Head of caudate nucleus (tissue), 42 donors: Measurements from ENCODE around the gene TMEM179.
"Not testable (repeated sequence)": the region's sequence is repeated elsewhere in the genome, so short reads cannot be mapped to it uniquely, and the experiment has no call there.

ENCODE experiments used
- DNase-seq, 42 donors: peaks; one replicate each; pipeline versions ENCODE4 v3.0.0 to v3.0.0-alpha.2; 2020 to 2021; ENCODE audit warnings: mixed read lengths in 7 of 42
- intact Hi-C: fragments of 100-400 bp; cut with DNase I; formaldehyde crosslinking; loops from one replicate; pipeline ENCODE4 v1.15.0; 2022

The TMEM179 gene

GRCh38 chr14:104591506-104592291 is 12.9 kb downstream of the TMEM179 start:
- intact Hi-C loops, result no loop called here
- DNase-seq, result no peak

GRCh38 chr14:104591031-104591430 is 13.5 kb downstream of the TMEM179 start:
- DNase-seq, result no peak
- intact Hi-C loops, result no loop called here

GRCh38 chr14:104590240-104590965 is 14.2 kb downstream of the TMEM179 start:
- intact Hi-C loops, result no loop called here
- no peak for DNase-seq

GRCh38 chr14:104589338-104590195 is 15.0 kb downstream of the TMEM179 start:
- no peak for DNase-seq
- intact Hi-C loops, result no loop called here

- intact Hi-C loops, result no loop called here
- peak in 17 of 42 donors; percentile 22 to 71 (median 38) for DNase-seq
Observed at GRCh38 chr14:104588066-104588857, 16.3 kb downstream of the TMEM179 start.

- intact Hi-C loops, result no loop called here
- DNase-seq, result no peak
Observed at GRCh38 chr14:104587641-104588040, 16.9 kb downstream of the TMEM179 start.

GRCh38 chr14:104586832-104587620 is 17.5 kb downstream of the TMEM179 start:
- DNase-seq, result peak in 30 of 42 donors; percentile 20 to 77 (median 50)
- intact Hi-C loops, result no loop called here

- intact Hi-C loops, result no loop called here
- no peak for DNase-seq
Observed at GRCh38 chr14:104585966-104586697, 18.4 kb downstream of the TMEM179 start.

- DNase-seq, result no peak
- intact Hi-C loops, result no loop called here
Observed at GRCh38 chr14:104584557-104584956, 20.0 kb downstream of the TMEM179 start.

- intact Hi-C loops, result no loop called here
Observed at GRCh38 chr14:104583424-104584306, 20.9 kb downstream of the TMEM179 start.

GRCh38 chr14:104582662-104583061 is 21.9 kb downstream of the TMEM179 start:
- DNase-seq, result no peak
- intact Hi-C loops, result no loop called here

More at GRCh38 chr14:104583424-104584306, 20.9 kb downstream of the TMEM179 start:
- no peak for DNase-seq

- intact Hi-C loops, result no loop called here
- no peak for DNase-seq
Observed at GRCh38 chr14:104582005-104582404, 22.6 kb downstream of the TMEM179 start.

- no peak for DNase-seq
- intact Hi-C loops, result no loop called here
Observed at GRCh38 chr14:104581521-104581920, 23.1 kb downstream of the TMEM179 start.

GRCh38 chr14:104580961-104581360 is 23.6 kb downstream of the TMEM179 start:
- DNase-seq, result no peak
- intact Hi-C loops, result no loop called here

GRCh38 chr14:104579939-104580338 is 24.6 kb downstream of the TMEM179 start:
- DNase-seq, intact Hi-C loops: not testable (repeated sequence)

- intact Hi-C loops, result no loop called here
- DNase-seq, result peak in 20 of 42 donors; percentile 15 to 53 (median 34)
Observed at GRCh38 chr14:104579507-104579906, 25.1 kb downstream of the TMEM179 start, which contains the start of gene C14orf180. Gene C14orf180 (plus strand): TSS chr14:104579764. CDS start chr14:104586431, 6,667 bp downstream.
